ENCODE data around the gene CYB5R4.

DNA sequence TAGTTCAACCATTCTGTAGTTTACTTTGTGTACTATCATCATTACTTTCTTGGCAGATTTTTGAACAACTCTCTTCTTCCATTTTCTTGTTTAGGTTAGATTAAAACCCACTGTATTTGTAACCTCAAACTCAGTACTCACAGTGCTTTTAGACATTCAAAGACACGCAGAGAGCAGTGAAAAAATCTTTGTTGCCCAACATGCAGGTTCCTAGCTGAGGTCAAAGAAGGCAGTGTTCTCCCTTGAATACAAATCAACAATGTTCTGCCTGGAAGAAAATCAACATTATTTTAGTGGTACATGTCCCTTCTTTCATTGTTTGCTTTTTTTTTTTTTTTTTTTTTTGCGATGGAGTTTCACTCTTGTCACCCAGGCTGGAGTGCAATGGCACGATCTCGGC, 11.2 kb downstream of the CYB5R4 start:
- TF ChIP-seq SUPT20H (IDR thresholded peaks at IDR 0.05; ENCODE audit: borderline replicate concordance, control insufficient read depth, low read depth, low read length) (no peak), TARDBP (IDR thresholded peaks at IDR 0.05; ENCODE audit: borderline replicate concordance) (no peak), SREBF2 (IDR thresholded peaks at IDR 0.05; ENCODE audit: low read length) (no peak), CHD2 (IDR thresholded peaks at IDR 0.05; ENCODE audit: borderline replicate concordance, low read depth, low read length) (no peak), POLR2A (IDR thresholded peaks at IDR 0.05; ENCODE audit: low read depth, low read length) (no peak), JUNB (IDR thresholded peaks at IDR 0.05) (no peak)
- TF ChIP-seq, protein P1, sequence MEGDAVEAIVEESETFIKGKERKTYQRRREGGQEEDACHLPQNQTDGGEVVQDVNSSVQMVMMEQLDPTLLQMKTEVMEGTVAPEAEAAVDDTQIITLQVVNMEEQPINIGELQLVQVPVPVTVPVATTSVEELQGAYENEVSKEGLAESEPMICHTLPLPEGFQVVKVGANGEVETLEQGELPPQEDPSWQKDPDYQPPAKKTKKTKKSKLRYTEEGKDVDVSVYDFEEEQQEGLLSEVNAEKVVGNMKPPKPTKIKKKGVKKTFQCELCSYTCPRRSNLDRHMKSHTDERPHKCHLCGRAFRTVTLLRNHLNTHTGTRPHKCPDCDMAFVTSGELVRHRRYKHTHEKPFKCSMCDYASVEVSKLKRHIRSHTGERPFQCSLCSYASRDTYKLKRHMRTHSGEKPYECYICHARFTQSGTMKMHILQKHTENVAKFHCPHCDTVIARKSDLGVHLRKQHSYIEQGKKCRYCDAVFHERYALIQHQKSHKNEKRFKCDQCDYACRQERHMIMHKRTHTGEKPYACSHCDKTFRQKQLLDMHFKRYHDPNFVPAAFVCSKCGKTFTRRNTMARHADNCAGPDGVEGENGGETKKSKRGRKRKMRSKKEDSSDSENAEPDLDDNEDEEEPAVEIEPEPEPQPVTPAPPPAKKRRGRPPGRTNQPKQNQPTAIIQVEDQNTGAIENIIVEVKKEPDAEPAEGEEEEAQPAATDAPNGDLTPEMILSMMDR (IDR thresholded peaks at IDR 0.05 in 2 of 3, conservative IDR thresholded peaks at IDR 0.05 in 1 of 3; ENCODE audit: control insufficient read depth in 2 of 3, extremely low read depth in 1 of 3, insufficient read depth in 1 of 3, low read depth in 3 of 3, low read length in 3 of 3) = no peak
- TF ChIP-seq, protein P2, sequence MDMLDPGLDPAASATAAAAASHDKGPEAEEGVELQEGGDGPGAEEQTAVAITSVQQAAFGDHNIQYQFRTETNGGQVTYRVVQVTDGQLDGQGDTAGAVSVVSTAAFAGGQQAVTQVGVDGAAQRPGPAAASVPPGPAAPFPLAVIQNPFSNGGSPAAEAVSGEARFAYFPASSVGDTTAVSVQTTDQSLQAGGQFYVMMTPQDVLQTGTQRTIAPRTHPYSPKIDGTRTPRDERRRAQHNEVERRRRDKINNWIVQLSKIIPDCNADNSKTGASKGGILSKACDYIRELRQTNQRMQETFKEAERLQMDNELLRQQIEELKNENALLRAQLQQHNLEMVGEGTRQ (IDR thresholded peaks at IDR 0.05; ENCODE audit: borderline replicate concordance, low read depth, low read length) = no peak
- TF ChIP-seq, protein P3, sequence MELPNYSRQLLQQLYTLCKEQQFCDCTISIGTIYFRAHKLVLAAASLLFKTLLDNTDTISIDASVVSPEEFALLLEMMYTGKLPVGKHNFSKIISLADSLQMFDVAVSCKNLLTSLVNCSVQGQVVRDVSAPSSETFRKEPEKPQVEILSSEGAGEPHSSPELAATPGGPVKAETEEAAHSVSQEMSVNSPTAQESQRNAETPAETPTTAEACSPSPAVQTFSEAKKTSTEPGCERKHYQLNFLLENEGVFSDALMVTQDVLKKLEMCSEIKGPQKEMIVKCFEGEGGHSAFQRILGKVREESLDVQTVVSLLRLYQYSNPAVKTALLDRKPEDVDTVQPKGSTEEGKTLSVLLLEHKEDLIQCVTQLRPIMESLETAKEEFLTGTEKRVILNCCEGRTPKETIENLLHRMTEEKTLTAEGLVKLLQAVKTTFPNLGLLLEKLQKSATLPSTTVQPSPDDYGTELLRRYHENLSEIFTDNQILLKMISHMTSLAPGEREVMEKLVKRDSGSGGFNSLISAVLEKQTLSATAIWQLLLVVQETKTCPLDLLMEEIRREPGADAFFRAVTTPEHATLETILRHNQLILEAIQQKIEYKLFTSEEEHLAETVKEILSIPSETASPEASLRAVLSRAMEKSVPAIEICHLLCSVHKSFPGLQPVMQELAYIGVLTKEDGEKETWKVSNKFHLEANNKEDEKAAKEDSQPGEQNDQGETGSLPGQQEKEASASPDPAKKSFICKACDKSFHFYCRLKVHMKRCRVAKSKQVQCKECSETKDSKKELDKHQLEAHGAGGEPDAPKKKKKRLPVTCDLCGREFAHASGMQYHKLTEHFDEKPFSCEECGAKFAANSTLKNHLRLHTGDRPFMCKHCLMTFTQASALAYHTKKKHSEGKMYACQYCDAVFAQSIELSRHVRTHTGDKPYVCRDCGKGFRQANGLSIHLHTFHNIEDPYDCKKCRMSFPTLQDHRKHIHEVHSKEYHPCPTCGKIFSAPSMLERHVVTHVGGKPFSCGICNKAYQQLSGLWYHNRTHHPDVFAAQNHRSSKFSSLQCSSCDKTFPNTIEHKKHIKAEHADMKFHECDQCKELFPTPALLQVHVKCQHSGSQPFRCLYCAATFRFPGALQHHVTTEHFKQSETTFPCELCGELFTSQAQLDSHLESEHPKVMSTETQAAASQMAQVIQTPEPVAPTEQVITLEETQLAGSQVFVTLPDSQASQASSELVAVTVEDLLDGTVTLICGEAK (IDR thresholded peaks at IDR 0.05; ENCODE audit: borderline replicate concordance) = no peak
- TF ChIP-seq, protein P4, sequence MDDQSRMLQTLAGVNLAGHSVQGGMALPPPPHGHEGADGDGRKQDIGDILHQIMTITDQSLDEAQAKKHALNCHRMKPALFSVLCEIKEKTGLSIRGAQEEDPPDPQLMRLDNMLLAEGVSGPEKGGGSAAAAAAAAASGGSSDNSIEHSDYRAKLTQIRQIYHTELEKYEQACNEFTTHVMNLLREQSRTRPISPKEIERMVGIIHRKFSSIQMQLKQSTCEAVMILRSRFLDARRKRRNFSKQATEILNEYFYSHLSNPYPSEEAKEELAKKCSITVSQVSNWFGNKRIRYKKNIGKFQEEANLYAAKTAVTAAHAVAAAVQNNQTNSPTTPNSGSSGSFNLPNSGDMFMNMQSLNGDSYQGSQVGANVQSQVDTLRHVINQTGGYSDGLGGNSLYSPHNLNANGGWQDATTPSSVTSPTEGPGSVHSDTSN (IDR thresholded peaks at IDR 0.05; ENCODE audit: insufficient replicate concordance, low read depth, low read length) = no peak
- TF ChIP-seq, protein P5, sequence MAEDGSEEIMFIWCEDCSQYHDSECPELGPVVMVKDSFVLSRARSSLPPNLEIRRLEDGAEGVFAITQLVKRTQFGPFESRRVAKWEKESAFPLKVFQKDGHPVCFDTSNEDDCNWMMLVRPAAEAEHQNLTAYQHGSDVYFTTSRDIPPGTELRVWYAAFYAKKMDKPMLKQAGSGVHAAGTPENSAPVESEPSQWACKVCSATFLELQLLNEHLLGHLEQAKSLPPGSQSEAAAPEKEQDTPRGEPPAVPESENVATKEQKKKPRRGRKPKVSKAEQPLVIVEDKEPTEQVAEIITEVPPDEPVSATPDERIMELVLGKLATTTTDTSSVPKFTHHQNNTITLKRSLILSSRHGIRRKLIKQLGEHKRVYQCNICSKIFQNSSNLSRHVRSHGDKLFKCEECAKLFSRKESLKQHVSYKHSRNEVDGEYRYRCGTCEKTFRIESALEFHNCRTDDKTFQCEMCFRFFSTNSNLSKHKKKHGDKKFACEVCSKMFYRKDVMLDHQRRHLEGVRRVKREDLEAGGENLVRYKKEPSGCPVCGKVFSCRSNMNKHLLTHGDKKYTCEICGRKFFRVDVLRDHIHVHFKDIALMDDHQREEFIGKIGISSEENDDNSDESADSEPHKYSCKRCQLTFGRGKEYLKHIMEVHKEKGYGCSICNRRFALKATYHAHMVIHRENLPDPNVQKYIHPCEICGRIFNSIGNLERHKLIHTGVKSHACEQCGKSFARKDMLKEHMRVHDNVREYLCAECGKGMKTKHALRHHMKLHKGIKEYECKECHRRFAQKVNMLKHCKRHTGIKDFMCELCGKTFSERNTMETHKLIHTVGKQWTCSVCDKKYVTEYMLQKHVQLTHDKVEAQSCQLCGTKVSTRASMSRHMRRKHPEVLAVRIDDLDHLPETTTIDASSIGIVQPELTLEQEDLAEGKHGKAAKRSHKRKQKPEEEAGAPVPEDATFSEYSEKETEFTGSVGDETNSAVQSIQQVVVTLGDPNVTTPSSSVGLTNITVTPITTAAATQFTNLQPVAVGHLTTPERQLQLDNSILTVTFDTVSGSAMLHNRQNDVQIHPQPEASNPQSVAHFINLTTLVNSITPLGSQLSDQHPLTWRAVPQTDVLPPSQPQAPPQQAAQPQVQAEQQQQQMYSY (CRISPR knock-in tag; IDR thresholded peaks at IDR 0.05) = no peak
- TF ChIP-seq, protein P6, sequence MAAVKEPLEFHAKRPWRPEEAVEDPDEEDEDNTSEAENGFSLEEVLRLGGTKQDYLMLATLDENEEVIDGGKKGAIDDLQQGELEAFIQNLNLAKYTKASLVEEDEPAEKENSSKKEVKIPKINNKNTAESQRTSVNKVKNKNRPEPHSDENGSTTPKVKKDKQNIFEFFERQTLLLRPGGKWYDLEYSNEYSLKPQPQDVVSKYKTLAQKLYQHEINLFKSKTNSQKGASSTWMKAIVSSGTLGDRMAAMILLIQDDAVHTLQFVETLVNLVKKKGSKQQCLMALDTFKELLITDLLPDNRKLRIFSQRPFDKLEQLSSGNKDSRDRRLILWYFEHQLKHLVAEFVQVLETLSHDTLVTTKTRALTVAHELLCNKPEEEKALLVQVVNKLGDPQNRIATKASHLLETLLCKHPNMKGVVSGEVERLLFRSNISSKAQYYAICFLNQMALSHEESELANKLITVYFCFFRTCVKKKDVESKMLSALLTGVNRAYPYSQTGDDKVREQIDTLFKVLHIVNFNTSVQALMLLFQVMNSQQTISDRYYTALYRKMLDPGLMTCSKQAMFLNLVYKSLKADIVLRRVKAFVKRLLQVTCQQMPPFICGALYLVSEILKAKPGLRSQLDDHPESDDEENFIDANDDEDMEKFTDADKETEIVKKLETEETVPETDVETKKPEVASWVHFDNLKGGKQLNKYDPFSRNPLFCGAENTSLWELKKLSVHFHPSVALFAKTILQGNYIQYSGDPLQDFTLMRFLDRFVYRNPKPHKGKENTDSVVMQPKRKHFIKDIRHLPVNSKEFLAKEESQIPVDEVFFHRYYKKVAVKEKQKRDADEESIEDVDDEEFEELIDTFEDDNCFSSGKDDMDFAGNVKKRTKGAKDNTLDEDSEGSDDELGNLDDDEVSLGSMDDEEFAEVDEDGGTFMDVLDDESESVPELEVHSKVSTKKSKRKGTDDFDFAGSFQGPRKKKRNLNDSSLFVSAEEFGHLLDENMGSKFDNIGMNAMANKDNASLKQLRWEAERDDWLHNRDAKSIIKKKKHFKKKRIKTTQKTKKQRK (IDR thresholded peaks at IDR 0.05; ENCODE audit: low read depth, low read length) = no peak

All from GM12878 (cell line).